Smooth muscle cell (in vitro differentiated cells): ENCODE measurements around the gene FAM13A. TPM values are rescaled to one million over a fixed set of nuclear protein-coding genes. Genes with fewer than 3 reads are reported as not detected.

Source experiments
- DNase-seq: peaks from one replicate; lab custom pipeline; 2025; ENCODE audit not compliant: unreplicated experiment; lab: John Stamatoyannopoulos, UW
- H2AFZ ChIP-seq: fragments of 200-600 bp; sonication (generic); 2 replicates; pipeline ENCODE4 v1.6.0; 2016; ENCODE audit warnings: antibody characterized with exemption, low read depth, mild to moderate bottlenecking
- H3F3A ChIP-seq: fragments of 200-600 bp; sonication (generic); 2 replicates; pipeline ENCODE4 v1.6.0; 2017; ENCODE audit warnings: antibody characterized with exemption, low read depth
- H3K27ac ChIP-seq: fragments of 200-600 bp; sonication (generic); 2 replicates; pipeline ENCODE4 v1.5.1; 2016; ENCODE audit warnings: low read depth, mild to moderate bottlenecking
- H3K27me3 ChIP-seq: fragments of 200-600 bp; sonication (generic); 2 replicates; pipeline ENCODE4 v1.6.1; 2016; ENCODE audit warnings: low read depth, mild to moderate bottlenecking
- H3K36me3 ChIP-seq: fragments of 200-600 bp; sonication (generic); 2 replicates; pipeline ENCODE4 v1.5.1; 2016; ENCODE audit warnings: low read depth
- H3K4me1 ChIP-seq: fragments of 200-600 bp; sonication (generic); 2 replicates; pipeline ENCODE4 v1.5.1; 2016; ENCODE audit warnings: low read depth
- H3K4me2 ChIP-seq: fragments of 200-600 bp; sonication (generic); 2 replicates; pipeline ENCODE4 v1.6.0; 2016; ENCODE audit warnings: mild to moderate bottlenecking
- H3K4me3 ChIP-seq: fragments of 200-600 bp; sonication (generic); 2 replicates; pipeline ENCODE4 v1.5.1; 2016; ENCODE audit warnings: mild to moderate bottlenecking
- H3K79me2 ChIP-seq: fragments of 200-600 bp; sonication (generic); 2 replicates; pipeline ENCODE4 v1.6.0; 2016; ENCODE audit warnings: low read depth, mild to moderate bottlenecking
- H3K9ac ChIP-seq: fragments of 200-600 bp; sonication (generic); 2 replicates; pipeline ENCODE4 v1.6.0; 2016; ENCODE audit warnings: low read depth
- H3K9me3 ChIP-seq: fragments of 200-600 bp; sonication (generic); replicated peaks from 2 replicates; pipeline ENCODE4 v1.5.1; 2016; ENCODE audit warnings: low read depth
- H4K20me1 ChIP-seq: fragments of 200-600 bp; sonication (generic); 2 replicates; pipeline ENCODE4 v1.6.0; 2016; ENCODE audit warnings: low read depth
- CTCF ChIP-seq: fragments of 200-600 bp; sonication (generic); IDR thresholded peaks from 2 replicates; pipeline ENCODE4 v1.5.1; 2017; ENCODE audit warnings: borderline replicate concordance, mild to moderate bottlenecking, antibody characterized with exemption; ENCODE audit not compliant: insufficient read depth, poor library complexity, severe bottlenecking
- WGBS: methylation state at CpG from one replicate; pipeline ENCODE4 v1.1.7; 2016; ENCODE audit warnings: low lambda C conversion rate; 5-methylcytosine and 5-hydroxymethylcytosine counted together
- polyA plus RNA-seq: library from polyadenylated mRNA; unstranded; fragments of >200 nt; fragmentation: Nextera tagmentation; extraction: Ambion mirVana; gene quantifications from 2 replicates; pipeline ENCODE4 v1.2.1, GENCODE V29; 2016
- small RNA-seq: library from RNA; depleted of rRNA; stranded (forward); fragments of <200 nt; gene quantifications from one replicate; pipeline ENCODE3, GENCODE V24; 2014
- total RNA-seq: library from RNA; depleted of rRNA; stranded (reverse); fragments of >200 nt; gene quantifications from 2 replicates; pipeline ENCODE4 v1.2.3, GENCODE V29; 2014

The FAM13A gene
- total and polyA plus RNA-seq, 2 experiments from 2014 or later: 14.6 to 39.9 TPM

- no peaks in the 10 kb centered on the region for H3K79me2 ChIP-seq
- H3K27ac ChIP-seq: no peak overlapping the region
- no peaks in the 10 kb centered on the region for H3K4me1 ChIP-seq
- H3K9ac ChIP-seq: no peak overlapping the region
- TF ChIP-seq CTCF: no peak
- H3K9me3 ChIP-seq: no peaks in the 10 kb centered on the region
- no peak overlapping the region for H3K4me3 ChIP-seq
- 96% methylated on average over 3 of the region's 3 CpGs for WGBS
- no peaks in the 10 kb centered on the region for H3K27me3 ChIP-seq
- no peak overlapping the region for H2AFZ ChIP-seq
- no peak for DNase-seq
- no peak overlapping the region for H3K4me2 ChIP-seq
- H3F3A ChIP-seq: no peaks in the 10 kb centered on the region
- H4K20me1 ChIP-seq: no peaks in the 10 kb centered on the region
- no peaks in the 10 kb centered on the region for H3K36me3 ChIP-seq
Observed at GRCh38 chr4:88690355-88690754, 366.6 kb downstream of the FAM13A start.

- H3K4me2 ChIP-seq: no peak overlapping the region
- H3K9ac ChIP-seq: no peak overlapping the region
- H3K27me3 ChIP-seq: no peaks in the 10 kb centered on the region
- H3K36me3 ChIP-seq: peaks cover 9% of the 10 kb centered on the region
- no peak for TF ChIP-seq CTCF
- H2AFZ ChIP-seq: no peak overlapping the region
- no peak for DNase-seq
- no peaks in the 10 kb centered on the region for H3K4me1 ChIP-seq
- H3K79me2 ChIP-seq: no peaks in the 10 kb centered on the region
- no peaks in the 10 kb centered on the region for H3K9me3 ChIP-seq
- H3K27ac ChIP-seq: no peak overlapping the region
- 93% methylated on average over 5 of the region's 5 CpGs for WGBS
- H4K20me1 ChIP-seq: no peaks in the 10 kb centered on the region
- H3F3A ChIP-seq: no peaks in the 10 kb centered on the region
- no peak overlapping the region for H3K4me3 ChIP-seq
Observed at GRCh38 chr4:88681209-88681608, 375.8 kb downstream of the FAM13A start.

Small RNA genes within 50 kb of the gene (small RNA-seq; reads per million reads assigned to genes)
- gene RF02115 (not detected), gene RNU6-33P (0.13 reads per million)

Other genes with a start within 250 kb of the FAM13A start
- gene TIGD2, start 54.3 kb upstream of the FAM13A start, total RNA-seq: 6.1 and 7.5 TPM in 2 replicates
- 3.4 and 3.8 TPM in 2 replicates for gene TIGD2, start 54.3 kb upstream of the FAM13A start, polyA plus RNA-seq